ENCODE measurements around the gene AMPD3.

The AMPD3 gene

GRCh38 chr11:10462746-10463300, 7.8 kb downstream of the AMPD3 start:
- DNase-seq, result no peak

- no peak for DNase-seq
Measured at GRCh38 chr11:10473371-10473770, 18.3 kb downstream of the AMPD3 start.

- no peak for DNase-seq
Measured at GRCh38 chr11:10474551-10474950, 19.5 kb downstream of the AMPD3 start.

GRCh38 chr11:10476342-10476741, 21.3 kb downstream of the AMPD3 start:
- DNase-seq, result no peak

- no peak for DNase-seq
Measured at GRCh38 chr11:10476927-10477689, 22.0 kb downstream of the AMPD3 start.

GRCh38 chr11:10477690-10478046, 22.6 kb downstream of the AMPD3 start:
- no peak for DNase-seq

DNA sequence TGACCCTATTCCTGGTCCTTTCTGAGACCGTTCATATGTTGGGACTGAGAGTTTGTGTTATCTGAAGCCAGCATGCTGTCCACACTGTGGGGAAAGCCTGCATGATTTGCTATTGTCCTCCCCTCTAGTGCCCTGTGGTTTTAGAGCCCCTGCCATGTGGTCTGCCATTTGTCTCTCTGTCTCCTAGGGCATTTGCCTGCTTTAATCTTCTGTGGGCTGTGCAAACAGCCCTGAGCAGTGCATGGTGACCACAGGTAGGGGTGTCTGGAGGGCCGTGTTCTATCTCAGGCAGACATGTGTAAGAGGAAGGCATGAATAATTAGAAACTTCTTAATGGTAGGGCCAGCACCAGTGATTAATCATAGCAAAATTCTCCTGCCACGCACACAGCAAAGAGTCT, 23.0 kb downstream of the AMPD3 start:
- DNase-seq, result no peak

GRCh38 chr11:10478574-10479550, 23.8 kb downstream of the AMPD3 start:
- no peak for DNase-seq

- DNase-seq, result no peak
Measured at GRCh38 chr11:10480026-10480425, 25.0 kb downstream of the AMPD3 start.

DNA sequence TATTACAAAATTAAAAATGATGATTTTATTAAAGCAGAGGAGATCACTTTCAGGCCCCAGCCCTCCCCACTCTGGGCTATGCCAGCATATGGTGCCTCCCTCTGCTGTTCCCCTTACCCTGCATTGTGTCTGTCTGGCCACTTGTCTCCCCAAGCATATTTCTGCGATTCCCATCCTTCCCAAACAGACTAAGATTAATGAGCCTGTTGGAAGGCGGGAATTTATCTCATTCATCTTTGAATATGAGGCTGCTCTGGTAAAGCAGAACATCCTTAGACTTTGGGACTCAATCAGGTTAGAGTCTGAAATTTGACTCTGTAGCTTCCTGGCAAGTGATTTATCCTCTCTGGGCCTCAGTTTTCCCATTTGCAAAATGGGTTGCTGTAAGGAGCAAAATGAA, 25.7 kb downstream of the AMPD3 start:
- DNase-seq, result no peak

DNA sequence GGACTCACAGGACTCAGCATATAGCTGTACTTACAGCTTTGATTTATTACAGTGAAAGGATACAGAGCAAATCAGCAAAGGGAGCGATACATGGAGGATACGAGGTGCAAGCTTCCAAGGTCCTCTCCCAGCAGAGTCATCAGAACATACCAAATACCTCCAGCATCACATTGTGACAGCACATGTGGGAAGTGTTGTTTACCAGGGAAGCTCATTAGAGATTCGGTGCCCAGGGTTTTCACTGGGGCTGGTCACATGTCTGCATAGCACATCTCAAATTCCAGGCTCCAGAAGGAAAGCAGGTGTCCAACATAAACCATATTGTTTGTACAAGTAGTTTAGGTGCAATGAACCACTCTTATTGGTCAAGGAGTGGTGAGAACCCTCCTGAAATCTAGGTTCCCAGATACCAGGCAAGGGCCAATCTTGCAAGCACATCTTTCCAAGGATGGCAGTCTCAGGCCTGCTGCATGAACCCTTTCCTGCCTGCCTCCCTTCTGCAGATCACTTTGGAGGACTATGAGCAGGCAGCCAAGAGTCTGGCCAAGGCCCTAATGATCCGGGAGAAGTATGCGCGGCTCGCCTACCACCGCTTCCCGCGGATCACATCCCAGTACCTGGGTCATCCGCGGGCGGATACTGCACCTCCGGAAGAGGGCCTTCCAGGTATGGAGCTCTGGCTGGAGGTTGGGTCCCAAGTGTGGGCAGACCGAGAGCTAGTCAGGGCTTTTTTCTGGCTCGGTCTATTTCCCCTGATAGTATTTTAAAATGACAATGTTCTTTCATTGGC, 26.7 kb downstream of the AMPD3 start:
- no peak for DNase-seq

- DNase-seq, result no peak
Measured at GRCh38 chr11:10483174-10483573, 28.1 kb downstream of the AMPD3 start.

DNA sequence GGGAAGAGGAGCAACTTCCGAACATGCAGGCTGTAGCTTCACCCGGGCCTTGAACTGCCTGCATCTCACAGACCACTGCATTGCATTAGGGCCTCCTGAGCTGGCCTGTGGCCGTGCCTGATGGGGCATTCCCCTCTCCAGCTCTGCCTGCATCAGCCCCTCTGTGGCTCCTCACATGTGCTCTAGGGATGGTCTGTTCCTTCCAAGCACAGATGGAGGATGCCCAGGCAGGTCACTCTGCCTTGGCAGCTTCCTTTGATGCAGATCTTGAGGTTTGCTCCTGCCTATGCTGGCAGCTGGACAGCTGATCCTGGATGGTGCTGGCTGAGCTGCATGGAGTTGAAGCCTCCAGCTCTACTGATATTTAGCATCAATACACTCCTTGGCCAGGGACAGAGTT, 28.5 kb downstream of the AMPD3 start:
- DNase-seq, result no peak

DNA sequence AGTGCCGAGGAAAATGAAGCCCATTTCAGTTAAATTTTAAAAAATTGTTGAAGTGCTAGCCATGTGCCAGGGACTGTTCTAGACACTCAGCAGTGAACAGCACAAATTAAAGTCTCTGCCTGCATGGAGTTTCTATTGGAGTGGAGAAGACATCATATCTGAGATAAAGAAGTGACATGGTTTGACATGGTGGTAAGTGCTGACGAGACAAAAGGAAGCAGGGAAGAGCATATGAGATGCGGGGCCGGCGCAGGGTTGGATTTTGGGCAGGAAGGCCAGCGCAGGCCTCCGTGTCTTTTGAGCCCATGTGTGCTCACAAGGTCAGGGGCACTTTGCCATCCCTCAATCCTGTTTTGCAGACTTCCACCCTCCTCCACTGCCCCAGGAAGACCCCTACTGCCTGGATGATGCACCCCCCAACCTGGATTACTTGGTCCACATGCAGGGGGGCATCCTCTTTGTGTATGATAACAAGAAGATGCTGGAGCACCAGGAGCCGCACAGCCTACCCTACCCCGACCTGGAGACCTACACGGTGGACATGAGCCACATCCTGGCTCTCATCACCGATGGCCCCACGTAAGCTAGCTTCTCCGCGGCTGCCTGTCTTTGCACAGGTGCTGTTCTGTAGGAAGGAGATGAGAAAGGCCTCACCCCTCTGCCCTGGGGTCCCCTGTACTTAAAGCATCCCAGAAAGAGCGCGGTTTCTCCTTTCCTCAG, 29.6 kb downstream of the AMPD3 start:
- no peak for DNase-seq

DNA sequence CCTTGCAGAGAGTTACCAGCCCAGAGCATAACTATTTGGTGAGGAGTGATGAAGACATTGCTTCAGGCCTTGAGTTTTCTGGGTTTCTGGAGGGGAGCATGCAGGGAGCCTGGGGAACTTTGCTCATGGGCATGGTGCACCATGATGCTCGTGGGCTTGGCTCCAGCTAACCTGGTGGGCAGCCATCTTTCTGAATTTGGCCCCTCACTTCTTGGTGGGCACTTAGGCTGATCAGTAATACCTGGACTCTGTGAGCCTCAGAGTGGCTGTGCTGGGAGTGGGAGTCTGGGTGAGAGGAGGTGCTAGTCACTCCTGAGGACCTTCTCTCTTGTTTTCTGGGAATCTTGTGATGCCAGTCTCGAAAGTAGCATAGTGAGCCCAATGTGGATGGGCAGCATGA, 30.6 kb downstream of the AMPD3 start:
- no peak for DNase-seq

- no peak for DNase-seq
Measured at GRCh38 chr11:10486161-10486840, 31.2 kb downstream of the AMPD3 start.

GRCh38 chr11:10487002-10487647, 32.1 kb downstream of the AMPD3 start:
- DNase-seq, result no peak

GRCh38 chr11:10488121-10488933, 33.3 kb downstream of the AMPD3 start:
- DNase-seq, result no peak

DNA sequence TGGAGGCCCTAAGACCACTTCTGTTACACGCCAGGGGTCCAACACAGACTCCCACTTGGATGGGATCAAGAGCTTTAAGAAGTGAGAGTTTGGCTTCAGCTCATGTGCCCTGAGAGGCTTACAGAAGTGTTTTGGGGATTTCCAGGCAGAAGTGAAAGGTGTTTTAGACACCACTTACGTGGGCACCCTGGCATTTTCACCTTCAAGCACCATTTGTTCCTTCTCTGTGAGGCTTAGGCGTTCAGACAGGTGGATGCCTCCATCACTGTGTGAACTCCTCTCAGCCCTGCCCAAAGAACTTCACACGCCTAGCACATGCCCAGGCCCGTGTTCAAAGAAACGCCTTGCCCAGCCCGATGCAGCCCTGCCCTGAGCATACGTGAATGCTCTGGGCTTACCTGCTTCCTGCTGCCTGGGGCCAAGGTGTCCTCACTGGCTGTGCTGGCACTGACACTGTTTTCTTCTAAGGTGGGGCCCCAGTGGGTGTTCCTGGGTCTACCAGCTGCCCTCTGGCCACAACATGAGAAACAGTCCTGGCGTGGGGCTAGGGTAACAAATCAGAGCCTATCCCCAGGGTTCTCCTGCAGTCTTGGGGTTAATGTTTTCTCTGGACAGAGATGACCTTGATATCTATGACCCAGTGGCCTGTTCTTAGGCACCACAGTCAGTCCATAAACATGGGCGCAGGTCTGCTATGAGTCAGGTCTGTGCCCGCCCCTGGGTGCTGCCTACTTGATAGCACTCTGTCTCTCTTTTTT, 34.0 kb downstream of the AMPD3 start:
- no peak for DNase-seq

DNA sequence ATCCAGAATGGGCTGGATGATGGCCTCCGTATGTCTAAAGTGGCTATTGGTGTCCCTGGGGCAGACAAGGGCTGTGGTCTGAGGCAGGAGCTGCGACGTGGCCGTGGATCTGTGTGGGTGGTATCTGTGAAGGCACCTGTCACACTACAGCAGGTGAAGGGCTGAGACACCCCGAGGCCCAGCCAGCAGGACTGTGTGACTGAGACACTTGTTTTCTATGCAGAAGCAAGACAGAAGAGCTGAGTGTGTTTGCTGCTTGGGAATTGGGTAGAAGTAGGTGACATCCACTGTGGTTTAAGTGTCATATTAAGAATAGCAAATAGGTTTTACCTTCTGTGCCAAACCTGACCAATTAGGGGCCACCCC, 35.0 kb downstream of the AMPD3 start:
- DNase-seq, result no peak

Measured in activated CD4-positive, alpha-beta T cell treated with anti-CD3 and anti-CD28 coated beads, Interleukin-2, amount 50 U/mL, for 1 hour (primary cell).